HepG2 (cell line): ENCODE data around the gene DNAI4.

ENCODE experiments used
- BCL6 ChIP-seq: IDR thresholded peaks from 2 replicates; pipeline ENCODE4 v1.6.1; 2016; ENCODE audit warnings: missing genetic modification reagents, missing compliant biosample characterization
- EZH2 ChIP-seq: conservative IDR thresholded peaks from 2 replicates; pipeline ENCODE4 v1.6.1; 2012; ENCODE audit warnings: mild to moderate bottlenecking, low read depth, low read length, moderate library complexity
- FOSL1 ChIP-seq: sonication (generic); formaldehyde crosslinking; IDR thresholded peaks from 2 replicates; pipeline ENCODE4 v1.9.0; 2021; ENCODE audit warnings: missing genetic modification reagents, borderline replicate concordance
- HNF4G ChIP-seq, 2 experiments: sonication (generic) in 1 of 2; formaldehyde crosslinking in 1 of 2; IDR thresholded peaks; 2 replicates each; pipeline versions ENCODE4 v1.4.0 to v1.6.1; 2011 to 2020; ENCODE audit warnings: borderline replicate concordance in 2 of 2, low read depth in 2 of 2, mild to moderate bottlenecking in 2 of 2, low read length in 1 of 2, missing genetic modification reagents in 1 of 2, moderate library complexity in 1 of 2
- POLR2A ChIP-seq, 2 experiments: IDR thresholded peaks; 2 replicates each; pipeline ENCODE4 v1.6.1; 2011; ENCODE audit warnings: low read depth in 2 of 2, low read length in 2 of 2, mild to moderate bottlenecking in 1 of 2, moderate library complexity in 1 of 2; ENCODE audit not compliant: insufficient read depth in 1 of 2
- TF ChIP-seq, protein P1 (sequence below): sonication (generic); formaldehyde crosslinking; IDR thresholded peaks from 2 replicates; pipeline ENCODE4 v1.4.0; 2020; ENCODE audit warnings: missing genetic modification reagents, low read depth, mild to moderate bottlenecking, borderline replicate concordance
- TF ChIP-seq, protein P2 (sequence below): sonication (generic); formaldehyde crosslinking; IDR thresholded peaks from 2 replicates; pipeline ENCODE4 v1.8.1; 2023; ENCODE audit warnings: missing genetic modification reagents, inconsistent platforms, borderline replicate concordance
- TF ChIP-seq, protein P3 (sequence below): sonication (generic); formaldehyde crosslinking; IDR thresholded peaks from 2 replicates; pipeline ENCODE4 v1.5.0; 2020; ENCODE audit warnings: mild to moderate bottlenecking, missing genetic modification reagents, moderate library complexity
- TF ChIP-seq, protein P4 (sequence below): sonication (generic); formaldehyde crosslinking; IDR thresholded peaks from 2 replicates; pipeline ENCODE4 v1.4.0; 2020; ENCODE audit warnings: missing genetic modification reagents
- TF ChIP-seq, protein P5 (sequence below): sonication (generic); formaldehyde crosslinking; IDR thresholded peaks from 2 replicates; pipeline ENCODE4 v1.5.1; 2020; ENCODE audit warnings: mild to moderate bottlenecking, missing genetic modification reagents, moderate library complexity

DNA sequence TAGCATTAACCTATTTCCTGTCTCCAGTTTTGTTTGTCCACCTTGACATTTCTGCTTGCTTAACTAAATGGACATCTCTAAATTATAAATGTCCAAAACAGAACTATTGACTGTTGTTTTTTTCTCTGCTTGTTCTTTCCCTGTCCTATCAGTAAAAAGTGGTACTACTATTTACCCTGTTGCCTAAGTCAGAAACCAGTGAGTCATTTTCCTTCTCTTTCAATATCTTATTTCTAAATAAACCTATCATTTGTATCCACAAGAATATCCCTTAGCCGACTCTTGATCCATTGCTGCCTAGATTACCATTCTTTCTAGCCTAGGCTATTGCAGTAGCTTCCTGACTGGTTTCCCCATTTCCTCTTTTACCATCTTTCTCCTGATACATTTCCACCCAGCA, 22.6 kb upstream of the DNAI4 start:
- TF ChIP-seq BCL6 (CRISPR knock-in tag) = no peak
- TF ChIP-seq, protein P1, sequence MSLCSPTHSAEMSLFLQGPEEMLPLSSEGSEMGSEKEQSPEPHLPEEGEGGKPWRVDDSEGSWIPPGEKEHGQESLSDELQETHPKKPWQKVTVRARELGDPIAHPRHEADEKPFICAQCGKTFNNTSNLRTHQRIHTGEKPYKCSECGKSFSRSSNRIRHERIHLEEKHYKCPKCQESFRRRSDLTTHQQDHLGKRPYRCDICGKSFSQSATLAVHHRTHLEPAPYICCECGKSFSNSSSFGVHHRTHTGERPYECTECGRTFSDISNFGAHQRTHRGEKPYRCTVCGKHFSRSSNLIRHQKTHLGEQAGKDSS (CRISPR knock-in tag) = no peak
- no peak for TF ChIP-seq FOSL1 (CRISPR knock-in tag)
- no peak for TF ChIP-seq HNF4G (IDR thresholded peaks at IDR 0.05; ENCODE audit: borderline replicate concordance, low read depth, low read length)
- no peak for TF ChIP-seq HNF4G (CRISPR knock-in tag; IDR thresholded peaks at IDR 0.05; ENCODE audit: borderline replicate concordance, low read depth)
- TF ChIP-seq, protein P2, sequence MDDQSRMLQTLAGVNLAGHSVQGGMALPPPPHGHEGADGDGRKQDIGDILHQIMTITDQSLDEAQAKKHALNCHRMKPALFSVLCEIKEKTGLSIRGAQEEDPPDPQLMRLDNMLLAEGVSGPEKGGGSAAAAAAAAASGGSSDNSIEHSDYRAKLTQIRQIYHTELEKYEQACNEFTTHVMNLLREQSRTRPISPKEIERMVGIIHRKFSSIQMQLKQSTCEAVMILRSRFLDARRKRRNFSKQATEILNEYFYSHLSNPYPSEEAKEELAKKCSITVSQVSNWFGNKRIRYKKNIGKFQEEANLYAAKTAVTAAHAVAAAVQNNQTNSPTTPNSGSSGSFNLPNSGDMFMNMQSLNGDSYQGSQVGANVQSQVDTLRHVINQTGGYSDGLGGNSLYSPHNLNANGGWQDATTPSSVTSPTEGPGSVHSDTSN = no peak
- TF ChIP-seq, protein P3, sequence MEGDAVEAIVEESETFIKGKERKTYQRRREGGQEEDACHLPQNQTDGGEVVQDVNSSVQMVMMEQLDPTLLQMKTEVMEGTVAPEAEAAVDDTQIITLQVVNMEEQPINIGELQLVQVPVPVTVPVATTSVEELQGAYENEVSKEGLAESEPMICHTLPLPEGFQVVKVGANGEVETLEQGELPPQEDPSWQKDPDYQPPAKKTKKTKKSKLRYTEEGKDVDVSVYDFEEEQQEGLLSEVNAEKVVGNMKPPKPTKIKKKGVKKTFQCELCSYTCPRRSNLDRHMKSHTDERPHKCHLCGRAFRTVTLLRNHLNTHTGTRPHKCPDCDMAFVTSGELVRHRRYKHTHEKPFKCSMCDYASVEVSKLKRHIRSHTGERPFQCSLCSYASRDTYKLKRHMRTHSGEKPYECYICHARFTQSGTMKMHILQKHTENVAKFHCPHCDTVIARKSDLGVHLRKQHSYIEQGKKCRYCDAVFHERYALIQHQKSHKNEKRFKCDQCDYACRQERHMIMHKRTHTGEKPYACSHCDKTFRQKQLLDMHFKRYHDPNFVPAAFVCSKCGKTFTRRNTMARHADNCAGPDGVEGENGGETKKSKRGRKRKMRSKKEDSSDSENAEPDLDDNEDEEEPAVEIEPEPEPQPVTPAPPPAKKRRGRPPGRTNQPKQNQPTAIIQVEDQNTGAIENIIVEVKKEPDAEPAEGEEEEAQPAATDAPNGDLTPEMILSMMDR = no peak
- TF ChIP-seq, protein P4, sequence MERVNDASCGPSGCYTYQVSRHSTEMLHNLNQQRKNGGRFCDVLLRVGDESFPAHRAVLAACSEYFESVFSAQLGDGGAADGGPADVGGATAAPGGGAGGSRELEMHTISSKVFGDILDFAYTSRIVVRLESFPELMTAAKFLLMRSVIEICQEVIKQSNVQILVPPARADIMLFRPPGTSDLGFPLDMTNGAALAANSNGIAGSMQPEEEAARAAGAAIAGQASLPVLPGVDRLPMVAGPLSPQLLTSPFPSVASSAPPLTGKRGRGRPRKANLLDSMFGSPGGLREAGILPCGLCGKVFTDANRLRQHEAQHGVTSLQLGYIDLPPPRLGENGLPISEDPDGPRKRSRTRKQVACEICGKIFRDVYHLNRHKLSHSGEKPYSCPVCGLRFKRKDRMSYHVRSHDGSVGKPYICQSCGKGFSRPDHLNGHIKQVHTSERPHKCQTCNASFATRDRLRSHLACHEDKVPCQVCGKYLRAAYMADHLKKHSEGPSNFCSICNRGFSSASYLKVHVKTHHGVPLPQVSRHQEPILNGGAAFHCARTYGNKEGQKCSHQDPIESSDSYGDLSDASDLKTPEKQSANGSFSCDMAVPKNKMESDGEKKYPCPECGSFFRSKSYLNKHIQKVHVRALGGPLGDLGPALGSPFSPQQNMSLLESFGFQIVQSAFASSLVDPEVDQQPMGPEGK (CRISPR knock-in tag) = no peak
- TF ChIP-seq EZH2 = no peak
- TF ChIP-seq, protein P5, sequence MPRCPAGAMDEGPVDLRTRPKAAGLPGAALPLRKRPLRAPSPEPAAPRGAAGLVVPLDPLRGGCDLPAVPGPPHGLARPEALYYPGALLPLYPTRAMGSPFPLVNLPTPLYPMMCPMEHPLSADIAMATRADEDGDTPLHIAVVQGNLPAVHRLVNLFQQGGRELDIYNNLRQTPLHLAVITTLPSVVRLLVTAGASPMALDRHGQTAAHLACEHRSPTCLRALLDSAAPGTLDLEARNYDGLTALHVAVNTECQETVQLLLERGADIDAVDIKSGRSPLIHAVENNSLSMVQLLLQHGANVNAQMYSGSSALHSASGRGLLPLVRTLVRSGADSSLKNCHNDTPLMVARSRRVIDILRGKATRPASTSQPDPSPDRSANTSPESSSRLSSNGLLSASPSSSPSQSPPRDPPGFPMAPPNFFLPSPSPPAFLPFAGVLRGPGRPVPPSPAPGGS (CRISPR knock-in tag) = no peak
- no peak for TF ChIP-seq POLR2A (IDR thresholded peaks at IDR 0.05; ENCODE audit: insufficient read depth in 1 of 2, low read depth in 2 of 2, low read length in 2 of 2)
